ES-I3 (cell line): Measurements from ENCODE around the gene ETV6.
"Not testable (repeated sequence)": the region's sequence is repeated elsewhere in the genome, so short reads cannot be mapped to it uniquely, and the experiment has no call there.

ENCODE experiments used
- H3K36me3 ChIP-seq: 2 replicates; pipeline ENCODE4 v1.6.1; 2013; ENCODE audit warnings: mild to moderate bottlenecking, low read length, control low read depth, moderate library complexity; ENCODE audit not compliant: insufficient read depth
- H3K4me1 ChIP-seq: 2 replicates; pipeline ENCODE4 v1.6.1; 2013; ENCODE audit warnings: mild to moderate bottlenecking, control low read depth, low read length; ENCODE audit not compliant: insufficient read depth
- H3K9ac ChIP-seq: 2 replicates; pipeline ENCODE4 v1.6.1; 2013; ENCODE audit warnings: low read depth, mild to moderate bottlenecking, low read length, moderate library complexity
- H3K9me3 ChIP-seq: 2 replicates; pipeline ENCODE4 v1.6.1; 2013; ENCODE audit warnings: mild to moderate bottlenecking, low read length, moderate library complexity; ENCODE audit not compliant: control insufficient read depth, insufficient read depth

ETV6 gene

GRCh38 chr12:11631288-11631687 is 18.2 kb upstream of the ETV6 start:
- Histone ChIP-seq H3K9ac (no peak overlapping the region), H3K4me1 (no peaks in the 10 kb centered on the region), H3K9me3 (peaks cover 13% of the 10 kb centered on the region; the same call in 1 of the 2 replicates), H3K36me3 (peaks cover 5% of the 10 kb centered on the region; the same call in 1 of the 2 replicates)

- not testable (repeated sequence) for H3K9ac ChIP-seq, H3K4me1 ChIP-seq, H3K36me3 ChIP-seq
- peaks cover 17% of the 10 kb centered on the region; the same call in 1 of the 2 replicates for H3K9me3 ChIP-seq
These were observed 17.6 kb upstream of the ETV6 start for GRCh38 chr12:11631881-11632280.

GRCh38 chr12:11633968-11634367 is 15.5 kb upstream of the ETV6 start:
- Histone ChIP-seq H3K9me3 (peaks cover 17% of the 10 kb centered on the region; the same call in 1 of the 2 replicates), H3K9ac (no peak overlapping the region), H3K4me1 (no peaks in the 10 kb centered on the region), H3K36me3 (peaks cover 5% of the 10 kb centered on the region; the same call in 1 of the 2 replicates)

GRCh38 chr12:11635341-11635740 is 14.1 kb upstream of the ETV6 start:
- Histone ChIP-seq H3K36me3 (peaks cover 5% of the 10 kb centered on the region; the same call in 1 of the 2 replicates), H3K9me3 (peaks cover 17% of the 10 kb centered on the region; the same call in 1 of the 2 replicates), H3K9ac (no peak overlapping the region), H3K4me1 (no peaks in the 10 kb centered on the region)

GRCh38 chr12:11638315-11638916 is 11.1 kb upstream of the ETV6 start:
- peaks cover 17% of the 10 kb centered on the region; the same call in 1 of the 2 replicates for H3K9me3 ChIP-seq
- no peaks in the 10 kb centered on the region for H3K4me1 ChIP-seq

GRCh38 chr12:11639454-11639853 is 10.0 kb upstream of the ETV6 start:
- Histone ChIP-seq H3K4me1 (no peaks in the 10 kb centered on the region), H3K36me3 (peaks cover 5% of the 10 kb centered on the region; the same call in 1 of the 2 replicates), H3K9me3 (peaks cover 17% of the 10 kb centered on the region; the same call in 1 of the 2 replicates), H3K9ac (no peak overlapping the region)

More at GRCh38 chr12:11638315-11638916, 11.1 kb upstream of the ETV6 start:
- H3K9ac ChIP-seq, result no peak overlapping the region
- peaks cover 5% of the 10 kb centered on the region; the same call in 1 of the 2 replicates for H3K36me3 ChIP-seq

GRCh38 chr12:11641522-11641921 is 8.0 kb upstream of the ETV6 start:
- no peaks in the 10 kb centered on the region for H3K4me1 ChIP-seq
- no peak overlapping the region for H3K9ac ChIP-seq
- peaks cover 3% of the 10 kb centered on the region; the same call in 1 of the 2 replicates for H3K9me3 ChIP-seq
- no peaks in the 10 kb centered on the region for H3K36me3 ChIP-seq

GRCh38 chr12:11642785-11643184 is 6.7 kb upstream of the ETV6 start:
- Histone ChIP-seq H3K9ac (no peak overlapping the region), H3K9me3 (no peaks in the 10 kb centered on the region; the same call in 1 of the 2 replicates), H3K4me1 (no peaks in the 10 kb centered on the region), H3K36me3 (no peaks in the 10 kb centered on the region)

GRCh38 chr12:11645391-11645790 is 4.1 kb upstream of the ETV6 start:
- no peaks in the 10 kb centered on the region; the same call in 1 of the 2 replicates for H3K4me1 ChIP-seq

GRCh38 chr12:11648514-11649412 is 711 bp upstream of the ETV6 start:
- Histone ChIP-seq H3K36me3 (no peaks in the 10 kb centered on the region), H3K4me1 (peaks cover 19% of the 10 kb centered on the region), H3K9ac (peak overlapping the region; percentile 98), H3K9me3 (no peaks in the 10 kb centered on the region; the same call in 1 of the 2 replicates)

More at GRCh38 chr12:11645391-11645790, 4.1 kb upstream of the ETV6 start:
- Histone ChIP-seq H3K9me3 (no peaks in the 10 kb centered on the region; the same call in 1 of the 2 replicates), H3K36me3 (no peaks in the 10 kb centered on the region), H3K9ac (no peak overlapping the region)

GRCh38 chr12:11650286-11651281 is 1.1 kb downstream of the ETV6 start:
- Histone ChIP-seq H3K9me3 (no peaks in the 10 kb centered on the region), H3K36me3 (no peaks in the 10 kb centered on the region), H3K4me1 (peaks cover 19% of the 10 kb centered on the region), H3K9ac (peak overlapping the region; percentile 92)

- Histone ChIP-seq H3K9ac (peak overlapping the region; percentile 92; the same call in 1 of the 2 replicates), H3K36me3 (no peaks in the 10 kb centered on the region), H3K9me3 (no peaks in the 10 kb centered on the region), H3K4me1 (peaks cover 25% of the 10 kb centered on the region)
These were observed 1.9 kb downstream of the ETV6 start for GRCh38 chr12:11651381-11651780.

- H3K4me1 ChIP-seq, result peaks cover 29% of the 10 kb centered on the region
- H3K9ac ChIP-seq, result no peak overlapping the region
- H3K9me3 ChIP-seq, result no peaks in the 10 kb centered on the region
- H3K36me3 ChIP-seq, result no peaks in the 10 kb centered on the region
These were observed 2.3 kb downstream of the ETV6 start for GRCh38 chr12:11651785-11652184.
